Measurements from ENCODE around the gene APLN.

APLN gene

GRCh38 chrX:129654652-129655546 is at the start of gene APLN:
Gene APLN (minus strand): TSS chrX:129654956. CDS start chrX:129654630, 326 bp downstream.
- peak; percentile 73 for DNase-seq (ENCODE audit: low read depth, low spot score)

GRCh38 chrX:129704491-129704890 is 49.7 kb upstream of the APLN start:
- no peak for DNase-seq (ENCODE audit: low read depth, low spot score)

- DNase-seq (ENCODE audit: low read depth, low spot score) = no peak
Observed at GRCh38 chrX:129701624-129702069, 46.9 kb upstream of the APLN start.

GRCh38 chrX:129700536-129700935 is 45.8 kb upstream of the APLN start:
- no peak for DNase-seq (ENCODE audit: low read depth, low spot score)

GRCh38 chrX:129698150-129698549 is 43.4 kb upstream of the APLN start:
- no peak for DNase-seq (ENCODE audit: low read depth, low spot score)

GRCh38 chrX:129697204-129697829 is 42.6 kb upstream of the APLN start:
- no peak for DNase-seq (ENCODE audit: low read depth, low spot score)

GRCh38 chrX:129696463-129697155 is 41.9 kb upstream of the APLN start:
- peak; percentile 29 for DNase-seq (ENCODE audit: low read depth, low spot score)

GRCh38 chrX:129695937-129696336 is 41.2 kb upstream of the APLN start:
- no peak for DNase-seq (ENCODE audit: low read depth, low spot score)

GRCh38 chrX:129695535-129695934 is 40.8 kb upstream of the APLN start:
- DNase-seq (ENCODE audit: low read depth, low spot score) = no peak

- no peak for DNase-seq (ENCODE audit: low read depth, low spot score)
Observed at GRCh38 chrX:129694805-129695204, 40.0 kb upstream of the APLN start.

GRCh38 chrX:129693354-129693753 is 38.6 kb upstream of the APLN start:
- no peak for DNase-seq (ENCODE audit: low read depth, low spot score)

GRCh38 chrX:129690435-129690834 is 35.7 kb upstream of the APLN start:
- no peak for DNase-seq (ENCODE audit: low read depth, low spot score)

- peak; percentile 69 for DNase-seq (ENCODE audit: low read depth, low spot score)
Observed at GRCh38 chrX:129689796-129690195, 35.0 kb upstream of the APLN start.

GRCh38 chrX:129688097-129688496 is 33.3 kb upstream of the APLN start:
- DNase-seq (ENCODE audit: low read depth, low spot score) = no peak

- DNase-seq (ENCODE audit: low read depth, low spot score) = peak; percentile 21
Observed at GRCh38 chrX:129686422-129686948, 31.7 kb upstream of the APLN start.

GRCh38 chrX:129682979-129683378 is 28.2 kb upstream of the APLN start:
- DNase-seq (ENCODE audit: low read depth, low spot score) = no peak

GRCh38 chrX:129679901-129680300 is 25.1 kb upstream of the APLN start:
- no peak for DNase-seq (ENCODE audit: low read depth, low spot score)

- DNase-seq (ENCODE audit: low read depth, low spot score) = peak; percentile 23
Observed at GRCh38 chrX:129678614-129679195, 23.9 kb upstream of the APLN start.

- no peak for DNase-seq (ENCODE audit: low read depth, low spot score)
Observed at GRCh38 chrX:129667412-129667811, 12.7 kb upstream of the APLN start.

- DNase-seq (ENCODE audit: low read depth, low spot score) = peak; percentile 94
Observed at GRCh38 chrX:129665916-129666644, 11.3 kb upstream of the APLN start.

GRCh38 chrX:129663171-129663570 is 8.4 kb upstream of the APLN start:
- DNase-seq (ENCODE audit: low read depth, low spot score) = no peak
